ENCODE measurements around the gene SPTA1.

SPTA1 gene

DNA sequence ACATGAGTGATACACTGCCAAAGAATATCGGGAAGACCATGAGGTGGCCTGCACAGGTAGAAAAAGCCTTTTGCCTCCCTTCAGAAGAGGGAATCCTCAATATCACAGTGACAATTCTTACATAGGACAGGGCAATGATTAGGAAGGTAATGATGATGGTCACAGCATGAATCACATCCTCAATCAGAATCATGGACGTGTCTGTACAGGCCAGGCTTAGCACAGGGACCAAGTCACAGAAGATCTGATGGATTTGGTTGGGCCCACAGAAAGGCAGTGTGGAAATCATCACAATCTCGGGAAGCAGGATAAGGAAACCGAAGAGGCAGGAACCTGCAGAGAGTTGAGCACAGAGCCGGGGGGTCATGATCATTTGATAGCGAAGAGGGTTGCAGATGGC lies 30.8 kb upstream of the SPTA1 start:
- H3K9ac ChIP-seq (ENCODE audit: low read depth, low read length, poor library complexity, severe bottlenecking): no peak overlapping the region
- no peaks in the 10 kb centered on the region for H3K79me2 ChIP-seq (ENCODE audit: insufficient read depth, low read length)
- H3K4me2 ChIP-seq (ENCODE audit: low read depth, low read length, poor library complexity, severe bottlenecking): no peak overlapping the region
- no peak overlapping the region for H3K4me3 ChIP-seq (ENCODE audit: low read length, poor library complexity, severe bottlenecking)
- no peaks in the 10 kb centered on the region for H3K36me3 ChIP-seq (ENCODE audit: insufficient read depth, low read length)
- TF ChIP-seq, protein P1, sequence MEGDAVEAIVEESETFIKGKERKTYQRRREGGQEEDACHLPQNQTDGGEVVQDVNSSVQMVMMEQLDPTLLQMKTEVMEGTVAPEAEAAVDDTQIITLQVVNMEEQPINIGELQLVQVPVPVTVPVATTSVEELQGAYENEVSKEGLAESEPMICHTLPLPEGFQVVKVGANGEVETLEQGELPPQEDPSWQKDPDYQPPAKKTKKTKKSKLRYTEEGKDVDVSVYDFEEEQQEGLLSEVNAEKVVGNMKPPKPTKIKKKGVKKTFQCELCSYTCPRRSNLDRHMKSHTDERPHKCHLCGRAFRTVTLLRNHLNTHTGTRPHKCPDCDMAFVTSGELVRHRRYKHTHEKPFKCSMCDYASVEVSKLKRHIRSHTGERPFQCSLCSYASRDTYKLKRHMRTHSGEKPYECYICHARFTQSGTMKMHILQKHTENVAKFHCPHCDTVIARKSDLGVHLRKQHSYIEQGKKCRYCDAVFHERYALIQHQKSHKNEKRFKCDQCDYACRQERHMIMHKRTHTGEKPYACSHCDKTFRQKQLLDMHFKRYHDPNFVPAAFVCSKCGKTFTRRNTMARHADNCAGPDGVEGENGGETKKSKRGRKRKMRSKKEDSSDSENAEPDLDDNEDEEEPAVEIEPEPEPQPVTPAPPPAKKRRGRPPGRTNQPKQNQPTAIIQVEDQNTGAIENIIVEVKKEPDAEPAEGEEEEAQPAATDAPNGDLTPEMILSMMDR (conservative IDR thresholded peaks at IDR 0.05; ENCODE audit: low read length): no peak
- H2AFZ ChIP-seq (ENCODE audit: low read length): no peak overlapping the region
- H3K9me3 ChIP-seq (ENCODE audit: insufficient read depth, low read depth, low read length): no peaks in the 10 kb centered on the region
- H3K9me2 ChIP-seq (replicated peaks; ENCODE audit: low read depth, low read length): no peaks in the 10 kb centered on the region
- H3K27me3 ChIP-seq (ENCODE audit: insufficient read depth, low read length, poor library complexity, severe bottlenecking): no peaks in the 10 kb centered on the region
- no peaks in the 10 kb centered on the region for H3K4me1 ChIP-seq (ENCODE audit: insufficient read depth, low read length, poor library complexity, severe bottlenecking)
- H4K20me1 ChIP-seq (ENCODE audit: insufficient read depth, low read length, poor library complexity, severe bottlenecking): no peaks in the 10 kb centered on the region
- no peaks in the 10 kb centered on the region for H3F3A ChIP-seq (ENCODE audit: low read depth)

DNA sequence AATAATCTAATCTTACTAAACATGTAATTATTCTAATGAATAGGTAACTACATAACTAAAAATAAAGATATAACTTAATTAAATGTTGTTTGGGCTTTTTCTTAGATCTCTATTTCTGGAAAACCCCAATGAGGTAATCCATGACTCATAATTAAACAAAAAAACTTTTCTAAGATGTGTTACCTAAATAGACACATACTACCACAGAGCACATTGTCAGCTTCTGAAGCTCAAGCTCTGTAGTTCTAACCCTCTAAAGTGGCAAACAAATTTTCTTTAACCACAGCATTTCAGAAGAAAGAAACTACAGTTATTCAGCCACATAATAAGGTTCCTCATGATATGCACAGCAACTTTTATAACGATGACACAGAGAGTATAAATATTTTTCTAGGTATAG lies 29.8 kb upstream of the SPTA1 start:
- no peaks in the 10 kb centered on the region for H4K20me1 ChIP-seq (ENCODE audit: insufficient read depth, low read length, poor library complexity, severe bottlenecking)
- no peaks in the 10 kb centered on the region for H3K4me1 ChIP-seq (ENCODE audit: insufficient read depth, low read length, poor library complexity, severe bottlenecking)
- H3K9ac ChIP-seq (ENCODE audit: low read depth, low read length, poor library complexity, severe bottlenecking): no peak overlapping the region
- no peaks in the 10 kb centered on the region for H3K27me3 ChIP-seq (ENCODE audit: insufficient read depth, low read length, poor library complexity, severe bottlenecking)
- no peak overlapping the region for H3K4me3 ChIP-seq (ENCODE audit: low read length, poor library complexity, severe bottlenecking)
- no peaks in the 10 kb centered on the region for H3F3A ChIP-seq (ENCODE audit: low read depth)
- no peaks in the 10 kb centered on the region for H3K36me3 ChIP-seq (ENCODE audit: insufficient read depth, low read length)
- TF ChIP-seq, protein P1 (conservative IDR thresholded peaks at IDR 0.05; ENCODE audit: low read length): no peak
- TF ChIP-seq EZH2phosphoT487 (IDR thresholded peaks at IDR 0.05; ENCODE audit: borderline replicate concordance): no peak
- no peak overlapping the region for H3K4me2 ChIP-seq (ENCODE audit: low read depth, low read length, poor library complexity, severe bottlenecking)
- H2AFZ ChIP-seq (ENCODE audit: low read length): no peak overlapping the region
- H3K9me3 ChIP-seq (ENCODE audit: insufficient read depth, low read depth, low read length): no peaks in the 10 kb centered on the region
- no peaks in the 10 kb centered on the region for H3K79me2 ChIP-seq (ENCODE audit: insufficient read depth, low read length)
- no peaks in the 10 kb centered on the region for H3K9me2 ChIP-seq (replicated peaks; ENCODE audit: low read depth, low read length)

DNA sequence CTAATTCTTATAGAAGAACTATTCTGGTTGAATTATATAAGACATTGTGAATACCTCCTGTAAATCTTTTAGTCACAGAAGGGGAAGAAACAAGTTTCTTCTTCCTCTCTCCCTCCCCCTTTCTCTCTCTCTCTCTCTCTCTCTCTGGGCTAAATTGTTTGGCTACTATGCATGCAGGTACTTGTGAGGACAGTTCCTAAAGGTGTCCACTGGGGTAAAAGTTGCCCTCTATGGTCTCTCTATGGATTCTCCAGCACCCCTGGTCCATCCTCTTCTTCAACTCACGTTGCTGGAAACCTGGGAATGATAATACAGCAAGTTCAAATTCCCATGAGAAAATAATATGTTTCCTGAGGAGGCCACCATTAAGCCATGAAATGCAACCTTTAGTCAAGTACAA lies 28.2 kb upstream of the SPTA1 start:
- no peak overlapping the region for H3K4me3 ChIP-seq (ENCODE audit: low read length, poor library complexity, severe bottlenecking)
- H3K36me3 ChIP-seq (ENCODE audit: insufficient read depth, low read length): no peaks in the 10 kb centered on the region
- no peaks in the 10 kb centered on the region for H4K20me1 ChIP-seq (ENCODE audit: insufficient read depth, low read length, poor library complexity, severe bottlenecking)
- no peaks in the 10 kb centered on the region for H3F3A ChIP-seq (ENCODE audit: low read depth)
- H2AFZ ChIP-seq (ENCODE audit: low read length): no peak overlapping the region
- H3K4me2 ChIP-seq (ENCODE audit: low read depth, low read length, poor library complexity, severe bottlenecking): no peak overlapping the region
- H3K27me3 ChIP-seq (ENCODE audit: insufficient read depth, low read length, poor library complexity, severe bottlenecking): no peaks in the 10 kb centered on the region
- H3K9me2 ChIP-seq (replicated peaks; ENCODE audit: low read depth, low read length): no peaks in the 10 kb centered on the region
- H3K79me2 ChIP-seq (ENCODE audit: insufficient read depth, low read length): no peaks in the 10 kb centered on the region
- H3K9me3 ChIP-seq (ENCODE audit: insufficient read depth, low read depth, low read length): no peaks in the 10 kb centered on the region
- H3K9ac ChIP-seq (ENCODE audit: low read depth, low read length, poor library complexity, severe bottlenecking): no peak overlapping the region
- H3K4me1 ChIP-seq (ENCODE audit: insufficient read depth, low read length, poor library complexity, severe bottlenecking): no peaks in the 10 kb centered on the region
- TF ChIP-seq, protein P1 (conservative IDR thresholded peaks at IDR 0.05; ENCODE audit: low read length): no peak
- no peak for TF ChIP-seq EZH2phosphoT487 (IDR thresholded peaks at IDR 0.05; ENCODE audit: borderline replicate concordance)
